GM12878 (cell line): Measurements from ENCODE around the gene PSMB10. TPM values are rescaled to one million over a fixed set of nuclear protein-coding genes. Genes with fewer than 3 reads are reported as not detected.
A peak's percentile ranks its signal among the peaks of the same experiment; 100 is the strongest.

Experiments used
- ATAC-seq: fragments of 200-7000 bp; cut with Tn5 transposase; 3 replicates; pipeline ENCODE4 v1.9.1; 2020; ENCODE audit warnings: mild to moderate bottlenecking, moderate library complexity
- BruUV-seq: library from RNA; stranded (reverse); fragments of 400-500 nt; replicated peaks from 2 replicates; lab custom pipeline; 2021; lab: Mats Ljungman, UMichigan
- CTCF ChIA-PET: fragments of 300-600 bp; sonication (Branson Sonifier 250); formaldehyde crosslinking; extraction: SDS; loops from one replicate; lab custom pipeline; 2021; ENCODE audit warnings: inconsistent platforms; lab: Yijun Ruan, JAX
- POLR2A ChIA-PET: fragments of 350-600 bp; formaldehyde crosslinking; extraction: SDS; loops from one replicate; lab custom pipeline; 2021; ENCODE audit warnings: inconsistent platforms; lab: Charles Lee
- RAD21 ChIA-PET: fragments of 300-600 bp; sonication (Branson Sonifier 250); formaldehyde crosslinking; loops from one replicate; lab custom pipeline; 2023; ENCODE audit warnings: antibody characterized with exemption; ENCODE audit not compliant: unreplicated experiment; lab: Charles Lee
- SMC1A ChIA-PET: fragments of 300-600 bp; sonication (Branson Sonifier 250); formaldehyde crosslinking; loops from one replicate; lab custom pipeline; 2023; ENCODE audit not compliant: unreplicated experiment, uncharacterized antibody; lab: Charles Lee
- DNase-seq: peaks from one replicate; pipeline ENCODE4 v3.0.0-alpha.2; 2011; ENCODE audit warnings: low read depth, low spot score
- FAIRE-seq: peaks from 3 replicates; lab custom pipeline; 2011; peaks lifted over from hg19 to GRCh38; lab: Jason Lieb, UNC
- H2AFZ ChIP-seq: 2 replicates; pipeline ENCODE4 v1.6.0; 2011; ENCODE audit warnings: low read depth, low read length, control low read depth; ENCODE audit not compliant: control insufficient read depth
- H3K27ac ChIP-seq: 2 replicates; pipeline ENCODE4 v1.5.1; 2011; ENCODE audit warnings: control low read depth; ENCODE audit not compliant: control insufficient read depth, insufficient read depth
- H3K27me3 ChIP-seq, 2 experiments: replicated peaks in 1 of 2; 2 replicates each; pipeline versions ENCODE4 v1.6.0 to v1.6.1; 2011; ENCODE audit warnings: low read length in 1 of 2; ENCODE audit not compliant: control insufficient read depth in 2 of 2, insufficient read depth in 2 of 2
- H3K36me3 ChIP-seq, 2 experiments: 2 replicates each; pipeline ENCODE4 v1.5.1; 2011; ENCODE audit warnings: low read length in 1 of 2; ENCODE audit not compliant: control insufficient read depth in 2 of 2, insufficient read depth in 2 of 2
- H3K4me1 ChIP-seq: 2 replicates; pipeline ENCODE4 v1.6.1; 2011; ENCODE audit warnings: mild to moderate bottlenecking, low read length, moderate library complexity, mixed read lengths; ENCODE audit not compliant: control insufficient read depth, insufficient read depth
- H3K4me2 ChIP-seq: 2 replicates; pipeline ENCODE4 v1.6.0; 2011; ENCODE audit warnings: control low read depth; ENCODE audit not compliant: control insufficient read depth, insufficient read depth
- H3K4me3 ChIP-seq: fragments of 200-600 bp; sonication (generic); 2 replicates; pipeline ENCODE4 v1.5.1; 2016
- H3K79me2 ChIP-seq: 2 replicates; pipeline ENCODE4 v1.6.0; 2011; ENCODE audit warnings: low read length; ENCODE audit not compliant: control insufficient read depth, insufficient read depth
- H3K9ac ChIP-seq: 2 replicates; pipeline ENCODE4 v1.8.0; 2011; ENCODE audit warnings: low read length, control low read depth, mixed read lengths; ENCODE audit not compliant: control insufficient read depth, insufficient read depth
- H3K9me3 ChIP-seq: replicated peaks from 3 replicates; pipeline ENCODE4 v1.5.1; 2011; ENCODE audit warnings: mild to moderate bottlenecking, low read length; ENCODE audit not compliant: control insufficient read depth, insufficient read depth
- H4K20me1 ChIP-seq: 2 replicates; pipeline ENCODE4 v1.6.0; 2011; ENCODE audit not compliant: control insufficient read depth, insufficient read depth
- ATF7 ChIP-seq: fragments of 450-650 bp; IDR thresholded peaks from 2 replicates; pipeline ENCODE4 v1.6.1; 2016; ENCODE audit warnings: low read depth, mild to moderate bottlenecking
- POLR2A ChIP-seq: IDR thresholded peaks from 2 replicates; pipeline ENCODE4 v1.6.1; 2011; ENCODE audit warnings: low read depth, mild to moderate bottlenecking, low read length
- POLR2AphosphoS2 ChIP-seq: IDR thresholded peaks from 2 replicates; pipeline ENCODE4 v1.6.1; 2011; ENCODE audit warnings: low read depth, mild to moderate bottlenecking, low read length, improper control_type of control experiment, moderate library complexity
- SREBF1 ChIP-seq: IDR thresholded peaks from 2 replicates; pipeline ENCODE4 v1.6.1; 2012; ENCODE audit warnings: mild to moderate bottlenecking, low read length
- TCF12 ChIP-seq: IDR thresholded peaks from 2 replicates; pipeline ENCODE4 v1.6.1; 2011; ENCODE audit warnings: low read depth, mild to moderate bottlenecking, low read length
- WGBS: methylation state at CpG from one replicate; pipeline ENCODE4 v1.1.6; 2016; ENCODE audit warnings: low lambda C conversion rate; ENCODE audit not compliant: insufficient replicate concordance, insufficient coverage; ENCODE audit errors: missing lambda C conversion rate; 5-methylcytosine and 5-hydroxymethylcytosine counted together
- in situ Hi-C: fragments of 300-500 bp; cut with MboI; formaldehyde crosslinking; loops from 9 replicates; pipeline ENCODE4 v1.14.3; 2018; ENCODE audit warnings: mixed read lengths
- intact Hi-C: fragments of 100-400 bp; cut with micrococcal nuclease; formaldehyde crosslinking; loops from one replicate; pipeline ENCODE4 v1.14.2; 2022; ENCODE audit not compliant: unreplicated experiment
- polyA plus RNA-seq, 11 experiments: library from polyadenylated mRNA; depleted of rRNA in 4 of 11; unstranded in 6 of 11; stranded (reverse) in 5 of 11; fragments of >200 nt; fragmentation: Nextera tagmentation in 4 of 11; fragmentation: Illumina TruSeq in 1 of 11; extraction: Ambion mirVana in 4 of 11; extraction: Trizol in 1 of 11; gene quantifications; 1 replicate in 1 of 11; 2 replicates in 10 of 11; pipeline versions ENCODE4 v1.2.1 to v1.2.3, GENCODE V29; 2011 to 2016; ENCODE audit warnings: inconsistent platforms in 2 of 11, missing spikeins in 2 of 11, low read depth in 1 of 11
- total RNA-seq, 4 experiments: library from RNA; depleted of rRNA in 3 of 4; stranded (reverse); fragments of >200 nt in 3 of 4; fragmentation: Illumina TruSeq in 1 of 4; extraction: Trizol in 1 of 4; gene quantifications; 2 replicates each; pipeline versions ENCODE4 v1.2.1 to v1.2.3, GENCODE V29; 2013 to 2021
- TF ChIP-seq, protein P1 (sequence below): IDR thresholded peaks from 2 replicates; pipeline ENCODE4 v1.6.1; 2012; ENCODE audit warnings: low read depth, low read length, improper control_type of control experiment

PSMB10 gene
- total and polyA plus RNA-seq, 10 of the 15 experiments (the other 5 are each of a cell fraction or from before 2014, with no cell fraction given): 24.1 to 308 (median 151) TPM

DNA sequence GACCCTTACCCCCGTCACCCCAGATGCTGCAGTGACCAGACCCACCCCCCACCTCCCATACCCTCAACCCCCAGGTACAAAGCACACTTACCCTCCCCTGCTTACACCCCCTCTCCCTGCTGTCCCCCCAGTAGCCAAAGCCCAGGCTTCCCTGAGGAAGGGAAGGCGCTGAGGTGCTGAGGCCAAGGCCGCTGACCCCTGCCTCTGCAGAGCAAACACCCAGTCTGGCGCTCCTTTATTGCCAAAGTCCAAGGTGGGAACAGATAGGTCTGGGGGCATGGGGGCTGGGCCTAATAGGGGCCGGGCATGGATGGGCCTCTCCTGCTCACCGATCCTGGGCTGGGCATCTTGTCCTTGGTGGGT lies 6.6 kb upstream of the PSMB10 start:
- 90% methylated on average over 6 of the region's 6 CpGs for WGBS
- H3K79me2 ChIP-seq: no peaks in the 10 kb centered on the region
- in situ Hi-C loops: no loop called here
- H2AFZ ChIP-seq: no peak overlapping the region
- RAD21 ChIA-PET: no interaction called here
- peaks cover 0 to 12% of the 10 kb centered on the region in 2 experiments; a peak in 3 of 4 replicates for H3K36me3 ChIP-seq
- no peak for TF ChIP-seq POLR2AphosphoS2
- TF ChIP-seq ATF7: no peak
- TF ChIP-seq, protein P1, sequence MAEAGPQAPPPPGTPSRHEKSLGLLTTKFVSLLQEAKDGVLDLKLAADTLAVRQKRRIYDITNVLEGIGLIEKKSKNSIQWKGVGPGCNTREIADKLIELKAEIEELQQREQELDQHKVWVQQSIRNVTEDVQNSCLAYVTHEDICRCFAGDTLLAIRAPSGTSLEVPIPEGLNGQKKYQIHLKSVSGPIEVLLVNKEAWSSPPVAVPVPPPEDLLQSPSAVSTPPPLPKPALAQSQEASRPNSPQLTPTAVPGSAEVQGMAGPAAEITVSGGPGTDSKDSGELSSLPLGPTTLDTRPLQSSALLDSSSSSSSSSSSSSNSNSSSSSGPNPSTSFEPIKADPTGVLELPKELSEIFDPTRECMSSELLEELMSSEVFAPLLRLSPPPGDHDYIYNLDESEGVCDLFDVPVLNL: no peak
- TF ChIP-seq TCF12: no peak
- TF ChIP-seq, all 136 proteins: peak for 0
- Histone ChIP-seq H3K4me3 (no peak overlapping the region), H3K4me1 (peaks cover 7% of the 10 kb centered on the region), H3K27me3 (no peaks in the 10 kb centered on the region), H3K9ac (no peak overlapping the region), H4K20me1 (no peaks in the 10 kb centered on the region), H3K9me3 (no peaks in the 10 kb centered on the region), H3K27ac (no peak overlapping the region), H3K4me2 (no peak overlapping the region)
- intact Hi-C loops: no loop called here
- CTCF ChIA-PET: interaction anchor here (1.3 to 1.7 kb wide), 2 partner anchors 21 to 98 kb away, joined by 4 to 5 read pairs; no protein-coding TSS in a partner anchor
- no TSS peak for BruUV-seq
- DNase-seq: no peak
- ATAC-seq: no peak
- POLR2A ChIA-PET: no interaction called here
- FAIRE-seq: no peak
- SMC1A ChIA-PET: no interaction called here

DNA sequence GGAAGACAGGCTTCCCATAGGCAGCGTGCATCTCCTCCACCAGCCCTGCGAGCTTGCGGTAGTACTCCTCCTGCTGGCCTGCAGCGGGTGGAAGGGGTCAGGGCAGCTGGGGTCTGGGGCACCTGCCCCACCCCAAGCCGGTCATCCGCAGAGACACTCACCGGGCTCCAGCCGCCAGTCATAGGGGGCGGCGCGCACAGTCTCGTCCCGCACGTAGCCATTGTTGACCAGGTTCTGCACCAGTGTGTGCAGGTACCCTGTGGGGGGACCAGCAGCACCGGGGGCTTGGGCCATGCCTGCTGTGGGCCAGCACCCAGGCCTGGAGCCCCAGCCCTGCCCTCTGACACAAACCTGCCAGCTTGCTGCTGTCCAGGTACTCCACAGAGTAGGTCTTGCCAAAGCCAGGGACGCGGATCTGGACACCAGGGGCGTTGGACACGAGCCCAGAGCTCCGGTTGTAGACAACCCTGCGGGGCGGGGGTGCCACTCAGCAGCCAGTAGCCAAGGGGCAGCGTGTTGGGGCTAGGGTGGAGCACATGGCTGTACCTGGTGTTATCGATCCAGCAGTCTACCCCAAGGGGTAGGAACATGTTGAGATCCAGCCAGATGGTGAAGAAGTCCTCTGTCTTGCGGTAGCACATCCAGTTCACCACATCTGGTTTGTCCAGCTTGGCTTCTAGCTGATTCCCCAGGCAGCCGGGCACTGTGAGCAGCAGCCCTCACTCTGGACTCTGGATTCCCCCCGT lies 6.0 kb upstream of the PSMB10 start:
- ChIA-PET RAD21 (interaction anchor here (1.1 kb wide), 1 partner anchor 79 kb away, joined by 3 read pairs; no protein-coding TSS in a partner anchor), CTCF (interaction anchor here (0.6 to 2.5 kb wide), 11 partner anchors 10 to 396 kb away, joined by 3 to 9 read pairs (median 5); no protein-coding TSS in a partner anchor), POLR2A (no interaction called here)
- no TSS peak for BruUV-seq
- H3K9ac ChIP-seq: no peak overlapping the region
- DNase-seq (no peak), FAIRE-seq (no peak), ATAC-seq (no peak)
- no peak overlapping the region for H3K4me2 ChIP-seq
- intact Hi-C loops (no loop called here), in situ Hi-C loops (no loop called here)
- peaks cover 7% of the 10 kb centered on the region for H3K4me1 ChIP-seq
- no peaks in the 10 kb centered on the region for H4K20me1 ChIP-seq
- no peaks in the 10 kb centered on the region for H3K9me3 ChIP-seq
- H3K27me3 ChIP-seq: no peaks in the 10 kb centered on the region
- H3K79me2 ChIP-seq: peaks cover 2% of the 10 kb centered on the region; the same call in 1 of the 2 replicates
- H3K36me3 ChIP-seq: peaks cover 0 to 12% of the 10 kb centered on the region in 2 experiments; a peak in 3 of 4 replicates
- H3K27ac ChIP-seq: no peak overlapping the region
- no peak overlapping the region for H3K4me3 ChIP-seq
- TF ChIP-seq POLR2A (0 out of 2 replicates have a peak, but pooled peaks have one; percentile 20), SREBF1 (no peak)
- TF ChIP-seq, all 136 proteins: peak for 1
- WGBS: 91% methylated on average over 25 of the region's 27 CpGs
- H2AFZ ChIP-seq: no peak overlapping the region
- SMC1A ChIA-PET: interaction anchor here (1.0 kb wide), 1 partner anchor 425 kb away, joined by 3 read pairs; no protein-coding TSS in a partner anchor
